ENCODE data around the gene SBK2.

SBK2 gene

GRCh38 chr19:55554302-55554701 is 17.4 kb upstream of the SBK2 start:
- no peak for DNase-seq

DNA sequence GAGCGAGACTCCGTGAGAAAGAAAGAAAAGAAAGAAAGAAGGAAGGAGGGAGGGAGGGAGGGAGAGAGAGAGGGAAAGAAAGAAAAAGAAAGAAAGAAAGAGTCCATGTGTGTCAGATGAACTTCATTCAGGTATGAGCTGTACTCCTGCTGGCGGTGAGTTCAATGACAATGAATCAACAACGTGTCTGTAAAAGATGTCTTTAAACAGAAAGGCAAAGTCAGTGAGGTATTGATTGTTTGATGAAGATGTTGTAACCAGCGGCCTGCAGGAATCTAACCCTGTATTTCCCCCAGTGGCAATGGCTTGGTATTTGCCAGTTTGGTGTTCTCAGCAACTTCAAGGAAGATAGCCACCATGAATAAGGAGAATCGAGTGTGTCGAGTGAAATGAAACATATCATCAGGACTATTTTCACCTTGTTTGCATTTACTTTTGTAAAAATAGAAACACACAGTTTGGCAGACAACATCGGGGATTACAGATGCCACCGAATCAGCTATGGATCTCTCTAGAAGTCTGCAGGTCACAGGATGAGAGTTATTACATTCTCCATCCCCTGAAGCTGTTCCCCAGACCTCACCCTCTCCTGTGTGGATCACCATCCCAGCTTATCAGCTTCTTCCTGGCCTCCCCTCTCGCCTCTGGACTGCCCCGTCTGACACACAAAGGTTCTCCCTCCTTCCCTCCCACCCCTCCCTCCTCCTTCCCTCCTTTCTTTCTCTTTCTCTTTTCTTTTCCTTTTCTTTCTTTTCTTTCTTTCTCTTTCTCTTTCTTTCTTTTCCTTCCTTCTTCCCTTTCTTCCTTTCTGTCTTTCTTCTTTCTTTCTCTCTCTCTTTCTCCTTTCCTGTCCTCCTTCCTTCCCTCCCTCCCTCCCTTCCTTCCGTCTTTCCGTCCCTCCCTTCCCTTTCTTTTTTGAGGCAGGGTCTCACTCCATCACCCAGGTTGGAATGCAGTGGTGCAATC is 16.6 kb upstream of the SBK2 start:
- no peak for DNase-seq

DNA sequence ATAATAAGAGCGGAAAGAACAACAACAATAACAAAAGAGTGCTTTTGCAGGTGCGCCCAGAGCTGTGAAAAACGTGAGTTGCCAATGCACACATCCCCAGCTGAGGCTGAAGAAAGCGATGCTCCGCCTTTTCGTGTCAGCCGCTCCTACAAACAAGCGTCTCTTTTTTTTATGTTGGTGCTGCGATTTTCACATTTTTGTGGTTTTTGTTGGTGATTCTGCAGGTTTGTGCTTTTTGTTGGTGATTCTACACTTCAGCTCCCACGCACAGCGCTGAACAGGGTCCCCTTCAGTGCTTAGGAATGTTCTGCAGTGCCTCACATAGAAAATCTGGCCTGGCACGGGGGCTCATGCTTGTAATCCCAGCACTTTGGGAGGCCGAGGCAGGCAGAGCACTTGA is 15.7 kb upstream of the SBK2 start:
- no peak for DNase-seq

DNA sequence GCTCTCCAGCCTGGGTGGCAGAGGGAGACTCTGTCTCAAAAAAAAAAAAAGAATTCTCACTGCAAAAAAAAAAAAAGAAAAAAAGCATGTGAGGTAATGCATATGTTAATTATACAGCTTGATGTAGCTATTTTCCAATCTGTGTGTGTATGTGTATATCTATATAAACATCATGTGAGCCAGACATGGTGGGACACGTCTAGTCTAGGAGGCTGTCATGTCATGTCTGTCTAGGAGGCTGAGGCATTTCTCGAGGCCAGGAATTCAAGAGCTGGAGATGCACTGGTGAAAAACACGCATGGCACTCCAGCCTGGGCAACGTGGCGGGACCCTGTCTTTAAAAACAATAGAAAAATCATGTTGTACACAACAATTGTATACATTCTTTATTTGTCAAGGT is 15.3 kb upstream of the SBK2 start:
- no peak for DNase-seq

DNA sequence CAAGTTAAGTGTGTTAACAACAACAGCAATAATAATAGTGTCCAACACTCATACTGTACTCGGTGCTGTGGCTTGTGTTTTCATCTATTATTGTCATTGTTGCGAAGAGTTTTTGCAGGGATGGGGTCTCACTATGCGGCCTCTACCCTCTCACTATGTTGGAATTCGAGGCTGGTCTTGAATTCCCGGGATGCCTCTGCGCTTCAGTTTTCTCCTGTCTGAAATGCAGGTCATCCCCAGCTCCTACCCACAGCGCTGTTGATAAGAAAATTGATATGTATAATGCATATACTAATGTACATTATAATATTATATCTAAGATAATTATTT is 13.4 kb upstream of the SBK2 start:
- DNase-seq = no peak

DNA sequence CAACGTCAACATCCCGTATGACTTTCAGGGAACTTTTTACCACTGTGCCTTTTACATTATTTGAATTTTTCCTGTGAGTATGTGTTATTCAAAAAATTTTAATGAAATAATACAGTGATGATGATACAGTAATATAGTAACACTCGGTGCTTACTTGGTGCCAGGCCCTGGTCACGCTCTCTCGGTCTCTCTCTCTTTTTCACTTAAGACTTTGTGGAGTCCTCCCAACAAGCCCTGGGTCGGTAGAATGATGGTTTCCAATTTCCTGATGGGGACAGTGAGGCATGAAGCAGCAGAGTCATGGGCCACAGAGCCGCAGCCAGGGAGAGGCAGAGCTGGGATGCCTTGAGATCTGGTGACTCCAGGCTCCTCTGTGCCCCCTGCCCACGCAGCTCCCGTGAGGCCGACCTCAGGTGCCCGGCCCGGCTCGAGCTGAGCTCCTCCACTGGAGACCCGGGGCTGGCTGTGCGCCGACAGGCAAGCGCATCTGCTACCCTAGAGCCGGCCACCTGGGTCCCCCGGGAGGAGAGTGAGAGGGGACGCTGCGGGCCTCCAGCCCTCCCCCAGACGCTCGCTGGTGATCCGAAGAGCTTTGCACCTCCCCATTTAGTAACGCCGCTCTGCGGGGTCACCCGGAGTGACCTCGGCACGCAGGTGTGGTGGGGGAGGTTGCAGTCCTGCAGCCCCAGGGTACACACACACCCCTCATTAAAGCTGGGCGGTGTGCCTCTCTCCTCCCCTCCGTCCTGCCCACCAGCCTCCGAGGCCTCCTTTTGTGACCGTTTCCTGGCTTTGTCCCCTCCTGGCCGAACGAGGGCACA is 12.8 kb upstream of the SBK2 start:
- no peak for DNase-seq

- no peak for DNase-seq
Measured at GRCh38 chr19:55546822-55547614, 10.1 kb upstream of the SBK2 start.

GRCh38 chr19:55546011-55546410 is 9.1 kb upstream of the SBK2 start:
- no peak for DNase-seq

- DNase-seq = no peak
Measured at GRCh38 chr19:55545443-55545842, 8.5 kb upstream of the SBK2 start, which contains the start of gene SBK3. Gene SBK3, minus strand, starts transcription at chr19:55545543. Its CDS starts 0 bp downstream, at chr19:55545543.

GRCh38 chr19:55544776-55545439 is 8.0 kb upstream of the SBK2 start:
- DNase-seq = no peak

GRCh38 chr19:55544014-55544413 is 7.1 kb upstream of the SBK2 start:
- DNase-seq = no peak

DNA sequence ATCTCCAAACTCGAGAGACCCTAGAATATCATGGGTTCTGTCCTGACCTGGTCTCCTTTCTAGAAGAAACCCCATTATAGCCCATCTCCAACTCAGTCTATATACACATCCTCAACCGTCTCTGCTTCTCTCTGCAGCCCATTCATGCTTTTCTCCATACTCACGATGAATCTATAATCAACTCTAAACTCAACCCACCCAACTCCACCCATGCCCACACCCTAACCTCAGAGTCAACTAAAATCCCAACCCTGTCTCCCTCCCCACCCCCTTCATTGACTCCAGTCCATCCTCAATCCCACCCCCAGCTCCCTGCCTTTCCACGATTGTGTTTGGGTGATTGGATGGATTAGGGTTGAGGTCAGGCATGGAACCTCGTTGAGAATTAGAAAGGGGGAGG is 6.6 kb upstream of the SBK2 start:
- DNase-seq = no peak

DNA sequence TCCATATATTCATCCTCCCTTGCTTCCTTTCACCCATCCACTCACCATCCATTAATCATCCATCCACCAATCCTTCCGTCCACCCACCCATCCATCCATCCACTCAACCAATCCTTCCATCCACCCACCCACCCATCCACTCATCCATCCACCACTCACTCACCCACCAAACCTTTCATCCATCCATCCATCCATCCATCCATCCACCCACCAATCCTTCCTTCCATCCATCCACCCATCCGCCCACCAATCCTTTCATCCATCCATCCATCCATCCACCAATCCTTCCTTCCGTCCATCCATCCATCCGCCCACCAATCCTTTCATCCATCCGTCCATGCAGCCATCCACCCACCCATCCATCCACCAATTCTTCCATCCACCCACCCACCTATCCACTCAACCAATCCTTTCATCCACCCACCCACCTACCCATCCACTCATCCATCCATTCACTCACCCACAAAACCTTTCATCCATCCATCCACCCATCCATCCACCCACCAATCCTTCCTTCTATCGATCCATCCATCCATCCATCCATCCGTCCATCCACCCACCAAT is 5.4 kb upstream of the SBK2 start:
- DNase-seq = no peak

GRCh38 chr19:55541091-55541490 is 4.2 kb upstream of the SBK2 start:
- DNase-seq = no peak

DNA sequence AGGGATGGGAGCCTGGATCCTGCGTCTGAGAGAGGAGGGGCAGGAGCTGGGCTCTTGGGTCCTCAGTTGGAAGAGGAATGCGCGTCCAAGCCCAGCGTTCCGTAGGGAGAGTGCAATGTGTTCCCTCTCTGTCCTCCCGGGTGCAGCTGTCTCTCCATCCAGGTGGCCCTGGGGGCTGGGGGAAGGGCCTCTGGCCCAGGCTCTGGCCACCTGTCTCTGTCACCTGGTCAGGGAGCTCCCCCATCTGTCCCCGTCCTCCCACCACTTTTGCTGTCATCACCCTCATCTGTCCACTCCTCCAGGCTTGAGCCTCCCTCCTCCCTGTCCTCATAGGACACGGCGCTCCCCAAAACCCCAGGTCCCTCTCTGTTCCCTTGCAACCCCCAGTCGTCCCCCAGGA is 3.7 kb upstream of the SBK2 start:
- no peak for DNase-seq

GRCh38 chr19:55539090-55539984 is 2.4 kb upstream of the SBK2 start:
- DNase-seq = no peak

GRCh38 chr19:55538132-55538531 is 1.2 kb upstream of the SBK2 start:
- DNase-seq = no peak

DNA sequence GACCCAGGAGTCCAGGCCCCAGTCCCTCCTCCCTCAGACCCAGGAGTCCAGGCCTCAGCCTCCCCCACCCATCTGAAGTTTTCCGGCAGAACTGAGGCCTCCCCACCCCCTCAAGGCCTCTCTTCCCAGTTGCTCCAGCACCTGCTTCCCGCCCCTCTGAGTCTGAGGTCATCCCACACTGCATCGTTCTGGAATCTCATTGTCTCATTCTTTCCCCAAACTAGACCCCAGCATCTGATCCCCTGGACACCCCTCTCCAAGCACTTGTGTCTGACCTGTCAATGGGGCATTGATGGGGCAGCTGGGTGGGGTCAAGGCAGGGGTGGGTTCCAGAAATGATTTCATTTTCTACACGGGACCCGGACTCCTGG is 793 bp upstream of the SBK2 start:
- DNase-seq = no peak

GRCh38 chr19:55536366-55536765 is 567 bp downstream of the SBK2 start:
- DNase-seq = no peak

DNA sequence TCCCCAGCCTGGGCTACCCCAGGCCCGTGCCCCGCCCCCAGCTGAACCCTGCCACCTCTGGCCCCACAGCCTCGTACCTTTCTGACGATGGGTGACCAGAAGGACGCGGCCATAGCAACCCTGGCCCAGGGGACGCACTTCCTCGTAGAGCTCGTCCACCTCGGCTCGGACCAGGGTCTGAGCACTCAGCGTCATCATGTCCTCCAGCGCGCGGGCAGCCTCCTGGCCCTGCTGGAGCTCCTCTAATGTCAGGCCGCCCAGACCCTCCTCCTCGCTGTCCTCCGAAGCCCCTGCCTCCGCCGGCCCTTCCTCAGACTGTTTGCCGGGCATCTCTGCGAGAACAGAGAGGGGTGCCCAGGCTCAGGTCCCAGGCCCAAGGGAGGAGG is 975 bp downstream of the SBK2 start:
- no peak for DNase-seq

Measured in stimulated activated CD4-positive, alpha-beta T cell treated with anti-CD3 and anti-CD28 coated beads, Interleukin-4, amount 100 ng/mL, for 1 hour (primary cell).